Panc1 (cell line): Measurements from ENCODE around the gene TBCD.

ENCODE experiments used
- CTCF ChIP-seq: fragments of 450-650 bp; IDR thresholded peaks from 2 replicates; pipeline ENCODE4 v1.5.1; 2017; ENCODE audit warnings: mild to moderate bottlenecking
- POLR2AphosphoS5 ChIP-seq: IDR thresholded peaks from 2 replicates; pipeline ENCODE4 v1.6.1; 2012; ENCODE audit warnings: mild to moderate bottlenecking, low read depth, low read length, moderate library complexity
- REST ChIP-seq, 2 experiments: IDR thresholded peaks; 2 replicates each; pipeline ENCODE4 v1.6.1; 2011 to 2012; ENCODE audit warnings: low read depth in 2 of 2, control low read depth in 1 of 2, low read length in 1 of 2, mild to moderate bottlenecking in 1 of 2, moderate library complexity in 1 of 2; ENCODE audit not compliant: insufficient read depth in 1 of 2
- SIN3A ChIP-seq: IDR thresholded peaks from 2 replicates; pipeline ENCODE4 v1.6.1; 2012; ENCODE audit warnings: low read depth, mild to moderate bottlenecking, low read length, moderate library complexity, borderline replicate concordance; ENCODE audit not compliant: insufficient read depth
- TCF7L2 ChIP-seq: IDR thresholded peaks from 2 replicates; pipeline ENCODE4 v1.6.1; 2011; ENCODE audit warnings: mild to moderate bottlenecking, low read depth, low read length, inconsistent platforms

- TF ChIP-seq CTCF (no peak), POLR2AphosphoS5 (no peak), TCF7L2 (no peak), REST (IDR thresholded peaks at IDR 0.05; ENCODE audit: insufficient read depth in 1 of 2, low read depth in 2 of 2, low read length in 1 of 2) (no peak), SIN3A (no peak)
Measured at GRCh38 chr17:82887255-82888164, 135.6 kb downstream of the TBCD start.
